Keratinocyte (primary cell): ENCODE data around the gene ERF. TPM values are rescaled to one million over a fixed set of nuclear protein-coding genes. Genes with fewer than 3 reads are reported as not detected.

Experiments
- DNase-seq: peaks from one replicate; pipeline ENCODE4 v3.0.0-alpha.2; 2011; ENCODE audit warnings: low read depth, missing footprints, low spot score
- FAIRE-seq: peaks from 2 replicates; lab custom pipeline; 2011; peaks lifted over from hg19 to GRCh38; lab: Jason Lieb, UNC
- H2AFZ ChIP-seq: 2 replicates; pipeline ENCODE4 v1.6.0; 2012; ENCODE audit warnings: low read length, control low read depth, inconsistent platforms; ENCODE audit not compliant: control insufficient read depth
- H3K27ac ChIP-seq: 2 replicates; pipeline ENCODE4 v1.5.1; 2011; ENCODE audit warnings: low read length; ENCODE audit not compliant: control insufficient read depth, insufficient read depth
- H3K27me3 ChIP-seq: 3 replicates; pipeline ENCODE4 v1.6.0; 2011; ENCODE audit warnings: low read length; ENCODE audit not compliant: control insufficient read depth, insufficient read depth; ENCODE audit errors: extremely low read depth
- H3K36me3 ChIP-seq, 2 experiments: 2 replicates in 1 of 2; 3 replicates in 1 of 2; pipeline ENCODE4 v1.5.1; 2011; ENCODE audit warnings: low read length in 2 of 2, mild to moderate bottlenecking in 1 of 2; ENCODE audit not compliant: control insufficient read depth in 2 of 2, insufficient read depth in 2 of 2; ENCODE audit errors: extremely low read depth in 1 of 2
- H3K4me1 ChIP-seq: 3 replicates; pipeline ENCODE4 v1.5.1; 2011; ENCODE audit warnings: low read length; ENCODE audit not compliant: control insufficient read depth, insufficient read depth; ENCODE audit errors: extremely low read depth
- H3K4me2 ChIP-seq: 3 replicates; pipeline ENCODE4 v1.6.0; 2011; ENCODE audit warnings: low read depth, low read length; ENCODE audit not compliant: control insufficient read depth, insufficient read depth; ENCODE audit errors: extremely low read depth
- H3K4me3 ChIP-seq, 3 experiments: fragments of 200-600 bp in 1 of 3; sonication (generic) in 1 of 3; 2 replicates in 2 of 3; 3 replicates in 1 of 3; pipeline ENCODE4 v1.5.1; 2011 to 2016; ENCODE audit warnings: low read length in 3 of 3, mild to moderate bottlenecking in 3 of 3, control low read depth in 2 of 3, inconsistent platforms in 1 of 3, low read depth in 1 of 3, mixed read lengths in 1 of 3, mixed run types in 1 of 3, moderate library complexity in 1 of 3; ENCODE audit not compliant: control insufficient read depth in 2 of 3, insufficient read depth in 2 of 3; ENCODE audit errors: extremely low read depth in 1 of 3
- H3K79me2 ChIP-seq: 2 replicates; pipeline ENCODE4 v1.6.0; 2012; ENCODE audit warnings: low read length; ENCODE audit not compliant: control insufficient read depth, insufficient read depth
- H3K9ac ChIP-seq: 3 replicates; pipeline ENCODE4 v1.6.0; 2011; ENCODE audit warnings: low read length; ENCODE audit not compliant: control insufficient read depth, insufficient read depth; ENCODE audit errors: extremely low read depth
- H3K9me1 ChIP-seq: 3 replicates; pipeline ENCODE4 v1.6.0; 2011; ENCODE audit warnings: low read length; ENCODE audit not compliant: control insufficient read depth, insufficient read depth; ENCODE audit errors: extremely low read depth
- H3K9me3 ChIP-seq: 2 replicates; pipeline ENCODE4 v1.5.1; 2012; ENCODE audit warnings: low read depth, low read length; ENCODE audit not compliant: control insufficient read depth
- H4K20me1 ChIP-seq: 3 replicates; pipeline ENCODE4 v1.6.0; 2011; ENCODE audit warnings: low read length; ENCODE audit not compliant: control insufficient read depth, insufficient read depth; ENCODE audit errors: extremely low read depth
- CTCF ChIP-seq, 3 experiments: IDR thresholded peaks in 1 of 3; conservative IDR thresholded peaks in 1 of 3; optimal IDR thresholded peaks in 1 of 3; 2 replicates in 2 of 3; 3 replicates in 1 of 3; pipeline versions ENCODE3 to v1.5.1; 2011; ENCODE audit warnings: low read length in 3 of 3, mild to moderate bottlenecking in 3 of 3, moderate library complexity in 2 of 3, control low read depth in 1 of 3, inconsistent platforms in 1 of 3; ENCODE audit not compliant: insufficient read depth in 2 of 3; ENCODE audit errors: extremely low read depth in 1 of 3
- EZH2 ChIP-seq: IDR thresholded peaks from one replicate; pipeline ENCODE4 v1.6.1; 2012; ENCODE audit warnings: inconsistent platforms, mild to moderate bottlenecking, low read length, moderate library complexity
- dilution Hi-C: fragments of 300-500 bp; cut with MboI; formaldehyde crosslinking; loops from one replicate; pipeline ENCODE4 v1.7.0; 2020; ENCODE audit warnings: low sequenced_read_pairs; ENCODE audit not compliant: extremely low pct_ligation_motif_present
- polyA plus RNA-seq, 5 experiments: library from polyadenylated mRNA; depleted of rRNA in 3 of 5; stranded (reverse) in 3 of 5; stranded (forward) in 1 of 5; unstranded in 1 of 5; fragments of >200 nt; gene quantifications; 1 replicate in 1 of 5; 2 replicates in 3 of 5; 3 replicates in 1 of 5; pipeline versions ENCODE4 v1.2.1 to v1.2.3, GENCODE V29; 2011 to 2012; ENCODE audit warnings: missing spikeins in 2 of 5, low read depth in 1 of 5, low replicate concordance in 1 of 5

Gene ERF
- polyA plus RNA-seq, 1 donor (not counting 4 experiments of a cell fraction or from before 2014, with no cell fraction given) = 83.5 TPM

- Histone ChIP-seq H3K9me3 (no peaks in the 10 kb centered on the region), H3K9ac (no peak overlapping the region), H3K4me2 (no peak overlapping the region), H3K9me1 (no peaks in the 10 kb centered on the region), H3K4me1 (peaks cover 33% of the 10 kb centered on the region), H3K79me2 (peaks cover 21% of the 10 kb centered on the region), H3K4me3 (no peak overlapping the region), H3K36me3 (peaks cover 33 to 43% of the 10 kb centered on the region in 2 experiments), H3K27me3 (no peaks in the 10 kb centered on the region), H2AFZ (no peak overlapping the region), H4K20me1 (no peaks in the 10 kb centered on the region), H3K27ac (no peak overlapping the region)
- dilution Hi-C loops = no loop called here
- no peak for DNase-seq
- FAIRE-seq = no peak
- TF ChIP-seq CTCF (optimal IDR thresholded peaks at IDR 0.05 in 1 of 3, IDR thresholded peaks at IDR 0.05 in 1 of 3, conservative IDR thresholded peaks at IDR 0.05 in 1 of 3; ENCODE audit: extremely low read depth in 1 of 3, insufficient read depth in 2 of 3, low read length in 3 of 3) (no peak), EZH2 (no peak)
These were observed 32.8 kb upstream of the ERF start for GRCh38 chr19:42287827-42288107.

- DNase-seq = no peak
- Histone ChIP-seq H3K27me3 (no peaks in the 10 kb centered on the region), H3K9me3 (no peaks in the 10 kb centered on the region), H3K4me2 (no peak overlapping the region), H3K27ac (no peak overlapping the region), H2AFZ (no peak overlapping the region), H3K79me2 (peaks cover 21% of the 10 kb centered on the region), H3K9ac (no peak overlapping the region), H3K36me3 (peaks cover 30 to 43% of the 10 kb centered on the region in 2 experiments), H3K9me1 (no peaks in the 10 kb centered on the region), H4K20me1 (no peaks in the 10 kb centered on the region), H3K4me3 (no peak overlapping the region), H3K4me1 (peaks cover 38% of the 10 kb centered on the region)
- dilution Hi-C loops = no loop called here
- no peak for FAIRE-seq
- no peak for TF ChIP-seq CTCF (optimal IDR thresholded peaks at IDR 0.05 in 1 of 3, IDR thresholded peaks at IDR 0.05 in 1 of 3, conservative IDR thresholded peaks at IDR 0.05 in 1 of 3; ENCODE audit: extremely low read depth in 1 of 3, insufficient read depth in 2 of 3, low read length in 3 of 3)
These were observed 32.3 kb upstream of the ERF start for GRCh38 chr19:42287017-42287826.
